Activated T-cell treated with anti-CD3 and anti-CD28 coated beads for 1 hour (primary cell): Measurements from ENCODE around the gene HIPK1.
"Not testable (repeated sequence)": the region's sequence is repeated elsewhere in the genome, so short reads cannot be mapped to it uniquely, and the experiment has no call there.

Source experiments
- DNase-seq: peaks from one replicate; pipeline ENCODE4 v3.0.0-alpha.2; 2020; ENCODE audit warnings: low read depth

Gene HIPK1

GRCh38 chr1:113982949-113983348 is 53.8 kb downstream of the HIPK1 start:
- DNase-seq = no peak

- no peak for DNase-seq
Observed at GRCh38 chr1:113983391-113983790, 54.3 kb downstream of the HIPK1 start.

GRCh38 chr1:113983826-113984225 is 54.7 kb downstream of the HIPK1 start:
- DNase-seq = no peak

- DNase-seq = no peak
Observed at GRCh38 chr1:113984710-113985109, 55.6 kb downstream of the HIPK1 start.

GRCh38 chr1:113986802-113987201 is 57.7 kb downstream of the HIPK1 start:
- DNase-seq = no peak

GRCh38 chr1:113987259-113987658 is 58.1 kb downstream of the HIPK1 start:
- no peak for DNase-seq

GRCh38 chr1:113990530-113990929 is 61.4 kb downstream of the HIPK1 start:
- DNase-seq = no peak

- DNase-seq = no peak
Observed at GRCh38 chr1:113990961-113991360, 61.8 kb downstream of the HIPK1 start.

- DNase-seq = no peak
Observed at GRCh38 chr1:113991467-113991997, 62.4 kb downstream of the HIPK1 start.

- no peak for DNase-seq
Observed at GRCh38 chr1:113993072-113993471, 63.9 kb downstream of the HIPK1 start.

- no peak for DNase-seq
Observed at GRCh38 chr1:113993766-113994165, 64.6 kb downstream of the HIPK1 start.

GRCh38 chr1:113995382-113995781 is 66.3 kb downstream of the HIPK1 start:
- DNase-seq = no peak

GRCh38 chr1:113998361-113998760 is 69.2 kb downstream of the HIPK1 start:
- no peak for DNase-seq

- DNase-seq = no peak
Observed at GRCh38 chr1:113999233-113999632, 70.1 kb downstream of the HIPK1 start.

GRCh38 chr1:113999799-114000198 is 70.7 kb downstream of the HIPK1 start:
- DNase-seq = no peak

GRCh38 chr1:114000406-114000805 is 71.3 kb downstream of the HIPK1 start:
- DNase-seq = no peak

- DNase-seq = no peak
Observed at GRCh38 chr1:114002492-114003239, 73.5 kb downstream of the HIPK1 start.

GRCh38 chr1:114003431-114003830 is 74.3 kb downstream of the HIPK1 start:
- no peak for DNase-seq

- DNase-seq = not testable (repeated sequence)
Observed at GRCh38 chr1:114006825-114007224, 77.7 kb downstream of the HIPK1 start.

- no peak for DNase-seq
Observed at GRCh38 chr1:114008480-114008941, 79.4 kb downstream of the HIPK1 start.

- DNase-seq = no peak
Observed at GRCh38 chr1:114008993-114009392, 79.9 kb downstream of the HIPK1 start.

- no peak for DNase-seq
Observed at GRCh38 chr1:114009393-114009792, 80.3 kb downstream of the HIPK1 start.

- DNase-seq = no peak
Observed at GRCh38 chr1:114010433-114011184, 81.5 kb downstream of the HIPK1 start.
